Measurements from ENCODE around the gene KRTAP12-4. TPM values are rescaled to one million over a fixed set of nuclear protein-coding genes. Genes with fewer than 3 reads are reported as not detected.
"Not testable (repeated sequence)": the region's sequence is repeated elsewhere in the genome, so short reads cannot be mapped to it uniquely, and the experiment has no call there.

The KRTAP12-4 gene
- not detected for total RNA-seq

DNA sequence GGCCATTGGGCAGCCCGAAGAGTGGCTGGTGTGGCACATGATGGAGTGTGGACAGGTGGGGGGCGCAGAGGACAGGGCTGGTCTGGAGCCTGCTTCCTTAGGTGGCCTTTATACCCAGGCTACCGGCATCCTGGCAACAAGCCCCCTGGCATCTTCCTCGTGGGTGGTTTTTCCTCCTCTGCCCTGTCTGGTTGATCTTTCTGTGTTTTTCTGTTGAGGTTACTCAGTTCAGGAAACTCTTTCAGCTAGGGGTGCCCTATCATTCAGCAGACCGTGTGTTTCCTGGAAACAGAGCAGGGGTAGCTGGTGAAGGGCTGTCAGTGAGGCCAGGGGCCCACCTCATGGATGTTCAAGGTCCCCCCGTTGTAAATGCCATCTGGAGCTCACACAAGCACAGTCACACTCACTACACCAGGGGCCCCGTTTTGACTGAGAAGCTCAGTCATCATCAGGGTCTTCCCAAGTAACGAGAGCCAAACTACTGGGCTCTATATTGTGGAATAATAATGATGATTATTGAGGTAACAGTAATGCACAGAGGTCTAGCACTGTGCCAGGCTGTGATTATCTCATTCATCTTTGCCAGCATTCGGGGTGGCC, at the start of gene KRTAP12-4:
KRTAP12-4 (minus strand) TSS at position 84 of the 600 bp plus-strand sequence; CDS start at position 39, 45 bp downstream.
- DNase-seq: no peak

DNA sequence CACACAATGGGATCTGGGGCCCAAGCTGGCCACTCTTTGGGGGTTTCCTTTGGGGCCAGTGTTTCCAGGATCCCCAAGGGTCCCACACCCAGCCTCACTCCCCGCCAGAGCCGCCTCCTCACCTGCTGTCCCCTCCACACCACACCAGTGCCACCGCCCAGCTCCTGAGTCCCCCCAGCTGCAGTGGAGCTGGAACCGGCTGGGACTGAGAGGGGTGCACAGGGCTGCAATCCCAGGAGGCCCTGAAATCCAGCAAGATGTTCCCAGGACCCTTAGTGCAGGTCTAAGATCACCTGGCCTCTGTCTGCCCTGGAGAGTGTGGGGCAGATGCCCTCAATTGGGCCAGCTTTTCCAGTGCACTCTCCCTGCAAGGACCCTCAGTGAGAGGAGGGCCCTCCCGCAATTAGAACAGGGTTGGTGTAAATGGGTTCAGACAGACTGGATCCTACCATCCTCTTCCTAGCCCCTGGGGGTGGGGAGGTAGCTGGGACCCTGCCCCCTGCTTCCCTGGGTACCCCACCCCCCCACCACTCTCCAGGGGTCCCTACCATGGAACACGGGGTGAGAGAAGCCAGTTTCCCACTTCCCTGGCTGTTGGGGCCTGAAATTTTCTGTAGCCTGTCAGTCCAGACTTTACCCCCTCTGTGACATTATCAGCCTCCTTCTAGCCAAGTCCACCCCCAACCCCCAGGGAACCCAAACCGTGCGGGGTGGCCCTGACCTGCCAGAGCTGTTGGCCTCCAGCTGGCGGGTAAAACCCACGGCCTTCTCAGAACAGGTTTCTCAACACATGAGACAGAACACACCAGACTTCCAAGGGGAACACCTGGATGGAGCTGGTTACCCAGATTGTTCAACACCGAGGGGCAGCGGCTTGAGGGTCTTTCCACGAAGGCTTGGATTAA, 49.5 kb upstream of the KRTAP12-4 start:
- DNase-seq: no peak

DNA sequence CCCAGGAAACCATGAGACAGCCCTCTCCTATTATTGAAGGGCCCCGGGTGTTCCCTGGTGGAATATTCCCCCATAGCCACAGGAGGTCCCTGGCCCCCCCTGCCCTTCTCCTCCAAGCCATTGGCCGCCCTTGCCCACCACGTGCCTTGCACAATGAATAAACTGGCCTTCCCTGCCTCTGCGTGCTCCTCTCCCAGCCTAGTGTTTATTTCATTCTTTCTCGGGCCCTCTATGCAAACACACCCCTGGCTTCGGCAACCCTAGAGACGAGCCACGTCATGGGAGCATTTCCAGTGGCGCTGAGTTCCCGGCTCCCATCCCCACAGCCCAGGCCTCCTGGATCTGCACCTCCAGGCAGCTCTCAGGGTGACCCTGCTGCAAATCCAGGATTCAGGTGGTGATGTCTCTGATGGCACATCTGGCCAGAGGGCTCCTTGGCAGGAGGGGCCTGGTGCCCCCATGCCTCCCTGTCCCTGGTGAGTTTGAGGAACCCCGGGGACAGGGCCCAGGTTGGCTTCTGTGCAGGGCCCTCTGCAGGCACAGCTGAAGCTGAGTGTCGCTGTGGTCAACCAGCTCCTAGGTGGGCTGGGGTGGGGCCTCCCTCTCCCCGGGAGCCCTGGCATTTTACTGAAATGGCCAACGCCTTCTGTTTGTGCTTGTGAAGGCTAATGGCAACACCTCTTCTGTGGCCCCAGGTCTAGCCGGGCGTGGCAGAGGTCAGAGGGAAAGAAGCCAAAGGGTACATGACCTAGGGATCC, 48.7 kb upstream of the KRTAP12-4 start:
- no peak for DNase-seq

GRCh38 chr21:44702111-44702972, 47.9 kb upstream of the KRTAP12-4 start:
- no peak for DNase-seq

DNA sequence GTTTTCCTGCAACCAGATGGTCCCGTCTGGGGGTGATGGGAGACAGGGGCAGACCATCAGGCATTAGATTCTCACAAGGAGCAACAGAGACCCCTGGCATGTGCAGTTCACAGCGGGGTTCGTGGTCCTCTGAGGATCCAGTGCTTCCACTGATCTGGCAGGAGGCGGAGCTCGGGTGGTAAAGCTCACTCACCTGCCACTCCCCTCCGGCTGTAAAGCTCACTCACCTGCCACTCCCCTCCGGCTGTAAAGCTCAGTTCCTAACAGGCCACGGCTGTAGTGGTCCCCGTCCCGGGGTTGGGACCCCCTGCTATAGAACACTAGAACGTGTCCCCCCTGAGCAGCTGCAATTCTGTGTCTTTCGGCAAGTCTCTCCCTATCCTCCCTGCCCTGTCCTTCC, 47.1 kb upstream of the KRTAP12-4 start:
- no peak for DNase-seq

DNA sequence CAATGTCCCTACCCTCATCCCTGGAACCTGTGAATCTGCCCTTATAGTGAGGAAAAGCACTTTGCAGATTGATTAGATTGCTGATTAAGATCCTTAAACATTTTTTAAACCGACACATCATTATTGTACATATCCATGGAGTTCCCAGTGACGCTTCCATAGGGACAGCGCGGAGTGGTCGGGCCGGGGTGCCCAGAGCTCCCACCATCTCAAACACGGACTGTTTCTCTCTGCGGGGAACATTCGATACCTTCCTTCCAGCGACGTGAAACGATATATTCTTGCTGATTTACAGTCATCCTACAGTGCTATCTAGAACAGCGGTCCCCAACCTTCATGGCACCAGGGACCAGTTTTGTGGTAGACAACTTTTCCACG, 46.6 kb upstream of the KRTAP12-4 start:
- no peak for DNase-seq

GRCh38 chr21:44700101-44701022, 45.9 kb upstream of the KRTAP12-4 start:
- no peak for DNase-seq

- no peak for DNase-seq
Measured at GRCh38 chr21:44699502-44700001, 45.1 kb upstream of the KRTAP12-4 start.

DNA sequence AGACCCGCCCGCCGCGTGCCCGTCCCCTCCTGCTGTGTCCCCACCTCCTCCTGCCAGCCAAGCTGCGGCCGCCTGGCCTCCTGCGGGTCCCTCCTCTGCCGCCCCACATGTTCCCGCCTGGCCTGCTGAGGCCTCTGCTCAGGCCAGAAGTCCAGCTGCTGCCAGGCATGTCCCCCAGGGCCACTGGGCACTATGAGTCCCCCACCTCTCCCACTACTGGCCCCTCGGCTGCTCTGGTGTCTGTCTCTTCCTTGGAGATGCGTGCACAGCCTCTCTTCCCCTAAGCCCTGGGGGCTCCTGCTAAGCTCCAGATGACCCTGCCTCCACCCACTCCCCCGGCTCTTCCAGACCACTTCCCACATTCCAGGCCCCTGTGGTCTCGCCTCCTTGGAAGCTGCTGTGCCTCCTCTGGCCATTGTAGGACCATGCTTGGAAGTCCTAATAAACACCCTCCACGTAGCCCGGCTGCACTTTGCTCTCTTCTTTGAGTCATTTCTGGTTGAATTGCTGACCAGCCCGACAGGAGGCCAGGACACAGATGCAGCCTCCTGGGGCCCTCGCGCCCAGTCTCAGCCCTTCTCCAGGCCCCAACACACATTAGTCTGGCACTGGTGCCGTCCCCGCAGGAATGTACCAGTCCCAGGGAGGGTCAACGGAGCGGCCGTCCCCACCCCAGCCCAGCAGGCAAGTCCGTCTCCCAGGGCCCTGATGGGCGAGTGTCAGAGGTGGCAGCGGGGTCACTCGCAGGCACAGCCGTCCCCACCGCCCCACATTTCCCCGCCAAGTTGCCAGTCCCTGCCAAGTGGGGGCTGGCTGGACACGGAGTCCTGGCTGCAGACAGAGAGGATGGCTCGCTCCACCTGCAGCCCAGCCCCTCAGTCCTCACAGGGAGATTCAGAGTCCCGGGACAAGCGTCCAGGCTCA, 43.6 kb upstream of the KRTAP12-4 start:
- no peak for DNase-seq

GRCh38 chr21:44697172-44697810, 42.8 kb upstream of the KRTAP12-4 start, which contains the start of gene KRTAP10-12:
TSS of gene KRTAP10-12 (plus strand) at chr21:44697172. CDS start at chr21:44697202, 30 bp downstream.
- not testable (repeated sequence) for DNase-seq

GRCh38 chr21:44696572-44696971, 42.1 kb upstream of the KRTAP12-4 start:
- DNase-seq: no peak

DNA sequence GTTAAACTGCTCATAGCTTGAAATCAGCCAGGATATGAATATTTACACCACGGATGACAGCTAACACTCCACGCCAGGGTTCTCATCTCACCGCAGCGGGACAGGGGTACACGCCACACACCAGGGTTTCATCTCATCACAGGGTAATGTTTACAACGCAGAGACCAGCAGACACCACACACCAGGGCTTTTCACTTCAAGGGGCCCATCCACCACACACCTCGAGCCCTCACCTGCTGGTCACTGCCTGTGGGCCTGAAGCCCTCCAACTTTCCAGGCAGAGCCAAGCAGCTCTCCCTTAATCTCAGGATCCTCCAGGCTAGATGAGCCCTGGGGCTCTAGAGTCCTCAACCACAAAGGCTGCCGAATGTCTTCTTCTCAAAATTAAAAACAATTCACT, 41.2 kb upstream of the KRTAP12-4 start:
- no peak for DNase-seq

DNA sequence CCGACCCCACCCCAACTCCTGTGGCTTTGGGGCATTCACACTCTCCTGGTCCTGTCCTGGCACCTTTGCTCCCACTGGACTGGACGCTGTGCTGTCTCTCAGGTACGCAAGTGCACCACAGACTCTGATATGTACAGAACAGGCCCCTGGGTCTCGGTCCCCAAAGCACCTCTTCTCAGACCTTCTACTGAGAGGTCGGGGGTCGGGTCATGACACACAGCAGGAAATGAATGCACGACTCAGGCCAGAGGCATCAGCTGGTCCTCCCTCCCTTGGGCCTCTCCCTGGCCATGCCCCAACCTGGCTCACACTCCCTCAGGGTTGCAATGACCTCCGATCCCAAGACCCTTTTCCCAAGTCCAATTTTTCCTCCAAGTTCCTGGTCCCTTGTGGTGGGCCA, 40.7 kb upstream of the KRTAP12-4 start:
- no peak for DNase-seq

- DNase-seq: no peak
Measured at GRCh38 chr21:44694776-44695175, 40.3 kb upstream of the KRTAP12-4 start.

DNA sequence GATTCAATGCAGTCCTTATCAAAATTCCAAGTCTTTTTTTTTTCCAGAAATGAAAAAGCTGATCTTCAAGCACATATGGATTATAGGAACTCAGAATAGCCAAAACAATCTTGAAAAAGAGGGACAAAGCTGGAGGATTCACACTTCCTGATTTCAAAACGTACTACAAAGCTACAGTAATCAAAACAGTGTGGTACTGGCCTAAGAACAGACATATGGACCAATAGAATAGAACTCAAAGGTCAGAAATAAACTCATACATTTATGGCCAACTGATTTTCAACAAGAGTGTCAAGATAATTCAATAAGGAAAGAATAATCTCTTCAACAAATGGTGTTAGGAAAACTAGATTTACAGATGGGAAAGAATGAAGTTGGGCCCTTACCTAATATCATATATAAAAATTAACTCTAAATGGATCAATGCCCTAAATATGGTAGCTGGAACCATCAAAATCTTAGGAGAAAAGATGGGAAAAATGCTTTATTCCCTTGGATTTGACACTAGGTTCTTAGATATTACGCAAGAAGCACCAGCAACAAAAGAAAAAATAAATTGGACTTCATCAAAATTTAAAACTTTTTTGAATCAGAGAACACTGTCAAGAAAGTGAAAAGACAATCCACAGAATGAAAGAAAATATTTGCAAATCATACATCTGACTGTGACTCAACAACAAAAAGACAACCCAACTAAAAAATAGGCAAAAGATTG, 38.5 kb upstream of the KRTAP12-4 start:
- DNase-seq: no peak

- DNase-seq: no peak
Measured at GRCh38 chr21:44691686-44692085, 37.2 kb upstream of the KRTAP12-4 start.

- not testable (repeated sequence) for DNase-seq
Measured at GRCh38 chr21:44689740-44690139, 35.3 kb upstream of the KRTAP12-4 start.

- DNase-seq: no peak
Measured at GRCh38 chr21:44687671-44688070, 33.2 kb upstream of the KRTAP12-4 start.

All from effector CD4-positive, alpha-beta T cell (primary cell).